Left ventricle myocardium inferior (tissue), 1 donor: ENCODE data around the gene LRRC74B. TPM values are rescaled to one million over a fixed set of nuclear protein-coding genes. Genes with fewer than 3 reads are reported as not detected.

Experiments
- DNase-seq: peaks from one replicate; pipeline ENCODE4 v3.0.0-alpha.2; 2020
- H3K27ac ChIP-seq: fragments of 200-600 bp; replicated peaks from 2 replicates; pipeline ENCODE4 v1.8.0; 2021
- H3K27me3 ChIP-seq: fragments of 200-600 bp; 2 replicates; pipeline ENCODE4 v1.8.0; 2021; ENCODE audit warnings: low read depth
- H3K36me3 ChIP-seq: fragments of 200-600 bp; 2 replicates; pipeline ENCODE4 v1.8.0; 2021
- H3K4me1 ChIP-seq: fragments of 200-600 bp; 2 replicates; pipeline ENCODE4 v1.8.0; 2021
- H3K4me3 ChIP-seq: fragments of 200-600 bp; 2 replicates; pipeline ENCODE4 v1.8.0; 2021; ENCODE audit warnings: mild to moderate bottlenecking, moderate library complexity
- H3K9me3 ChIP-seq: fragments of 200-600 bp; replicated peaks from 2 replicates; pipeline ENCODE4 v1.8.0; 2021
- CTCF ChIP-seq: fragments of 200-600 bp; IDR thresholded peaks from 2 replicates; pipeline ENCODE4 v1.8.0; 2021; ENCODE audit warnings: antibody characterized with exemption, mild to moderate bottlenecking, borderline replicate concordance
- intact Hi-C: fragments of 100-400 bp; cut with micrococcal nuclease; formaldehyde crosslinking; loops from one replicate; pipeline ENCODE4 v1.11.0; 2022
- total RNA-seq: library from RNA; stranded (reverse); fragmentation: NEBNext Ultra II Directional; extraction: Animal tissue kit (Norgen Biotek cat#: 25700); gene quantifications from one replicate; pipeline ENCODE4 v1.2.1, GENCODE V29; 2021
- donor health status: DM: no; HTN: yes; CAD: no; lungs with severe emphysema.

LRRC74B gene
- total RNA-seq, 1 donor from 2014 or later, result not detected

GRCh38 chr22:21051145-21051830, 5.5 kb downstream of the LRRC74B start:
- no peaks in the 10 kb centered on the region for H3K9me3 ChIP-seq
- no peak overlapping the region for H3K27ac ChIP-seq
- intact Hi-C loops, result no loop called here
- no peaks in the 10 kb centered on the region for H3K36me3 ChIP-seq
- no peaks in the 10 kb centered on the region for H3K4me1 ChIP-seq
- no peak for TF ChIP-seq CTCF
- no peak overlapping the region for H3K4me3 ChIP-seq
- peaks cover 19% of the 10 kb centered on the region for H3K27me3 ChIP-seq
- DNase-seq, result no peak

GRCh38 chr22:21051831-21052400, 6.2 kb downstream of the LRRC74B start:
- no peaks in the 10 kb centered on the region for H3K9me3 ChIP-seq
- no peak overlapping the region for H3K27ac ChIP-seq
- DNase-seq, result no peak
- intact Hi-C loops, result no loop called here
- TF ChIP-seq CTCF, result no peak
- H3K27me3 ChIP-seq, result peaks cover 23% of the 10 kb centered on the region
- no peak overlapping the region for H3K4me3 ChIP-seq
- H3K4me1 ChIP-seq, result no peaks in the 10 kb centered on the region
- H3K36me3 ChIP-seq, result no peaks in the 10 kb centered on the region

- Histone ChIP-seq H3K27ac (no peak overlapping the region), H3K36me3 (no peaks in the 10 kb centered on the region), H3K27me3 (peaks cover 24% of the 10 kb centered on the region), H3K4me1 (no peaks in the 10 kb centered on the region), H3K4me3 (no peak overlapping the region), H3K9me3 (no peaks in the 10 kb centered on the region)
- no peak for DNase-seq
- intact Hi-C loops, result no loop called here
- no peak for TF ChIP-seq CTCF
Measured at GRCh38 chr22:21052715-21053459, 7.1 kb downstream of the LRRC74B start.

GRCh38 chr22:21054046-21054713, 8.4 kb downstream of the LRRC74B start:
- Histone ChIP-seq H3K4me3 (no peak overlapping the region), H3K4me1 (no peaks in the 10 kb centered on the region), H3K36me3 (no peaks in the 10 kb centered on the region), H3K9me3 (no peaks in the 10 kb centered on the region), H3K27ac (no peak overlapping the region), H3K27me3 (peaks cover 24% of the 10 kb centered on the region)
- intact Hi-C loops, result no loop called here
- DNase-seq, result no peak
- TF ChIP-seq CTCF, result no peak

- peaks cover 24% of the 10 kb centered on the region for H3K27me3 ChIP-seq
- no peaks in the 10 kb centered on the region for H3K36me3 ChIP-seq
- H3K4me1 ChIP-seq, result no peaks in the 10 kb centered on the region
- no peaks in the 10 kb centered on the region for H3K9me3 ChIP-seq
- no peak overlapping the region for H3K27ac ChIP-seq
- no peak overlapping the region for H3K4me3 ChIP-seq
- no peak for TF ChIP-seq CTCF
- DNase-seq, result no peak
- intact Hi-C loops, result no loop called here
Measured at GRCh38 chr22:21054714-21055563, 9.2 kb downstream of the LRRC74B start.
